Aorta (tissue), 5 donors: ENCODE data around the gene MINDY3. TPM values are rescaled to one million over a fixed set of nuclear protein-coding genes. Genes with fewer than 3 reads are reported as not detected.

Experiments used
- ATAC-seq: fragments of 200-7000 bp; cut with Tn5 transposase; one replicate; pipeline ENCODE4 v1.9.1; 2022; ENCODE audit warnings: moderate library complexity; ENCODE audit not compliant: low FRiP score
- DNase-seq, 2 donors: peaks; one replicate each; pipeline ENCODE4 v3.0.0-alpha.2; 2020
- H3K27ac ChIP-seq, 2 donors: one replicate each; pipeline ENCODE4 v1.5.1; 2013; ENCODE audit warnings: low read length in 2 of 2, mild to moderate bottlenecking in 2 of 2, moderate library complexity in 2 of 2, control low read depth in 1 of 2, inconsistent platforms in 1 of 2, low read depth in 1 of 2
- H3K27me3 ChIP-seq, 2 donors: one replicate each; pipeline ENCODE4 v1.6.1; 2013; ENCODE audit warnings: control low read depth in 1 of 2, low read length in 1 of 2, mild to moderate bottlenecking in 1 of 2, moderate library complexity in 1 of 2; ENCODE audit not compliant: insufficient read depth in 2 of 2, control insufficient read depth in 1 of 2
- H3K36me3 ChIP-seq, 2 donors: one replicate each; pipeline ENCODE4 v1.6.1; 2013; ENCODE audit warnings: control low read depth in 1 of 2, low read length in 1 of 2, mild to moderate bottlenecking in 1 of 2; ENCODE audit not compliant: insufficient read depth in 2 of 2, control insufficient read depth in 1 of 2
- H3K4me1 ChIP-seq, 2 donors: one replicate each; pipeline ENCODE4 v1.6.1; 2013; ENCODE audit warnings: low read length in 2 of 2, control low read depth in 1 of 2, mild to moderate bottlenecking in 1 of 2, moderate library complexity in 1 of 2; ENCODE audit not compliant: insufficient read depth in 2 of 2, control insufficient read depth in 1 of 2
- H3K4me3 ChIP-seq, 2 donors: one replicate each; pipeline ENCODE4 v1.5.1; 2013; ENCODE audit warnings: low read length in 2 of 2, control low read depth in 1 of 2, mild to moderate bottlenecking in 1 of 2
- H3K9me3 ChIP-seq: one replicate; pipeline ENCODE4 v1.6.1; 2013; ENCODE audit warnings: mild to moderate bottlenecking, low read length; ENCODE audit not compliant: control insufficient read depth
- WGBS, 2 donors: extraction: QIAGEN DNeasy Blood & Tissue Kit; methylation state at CpG; one replicate each; pipeline ENCODE4 v1.1.7; 2013; 5-methylcytosine and 5-hydroxymethylcytosine counted together
- intact Hi-C, 2 donors: fragments of 100-400 bp; cut with DNase I; formaldehyde crosslinking; loops; one replicate each; pipeline versions ENCODE4 v1.14.2 to v1.15.0; 2022
- polyA plus RNA-seq, 2 donors: library from polyadenylated mRNA; stranded (reverse); fragments of 200-250 nt; gene quantifications; one replicate each; pipeline ENCODE4 v1.2.3, GENCODE V29; 2013
- total RNA-seq, 2 donors: library from RNA; stranded (reverse); fragmentation: NEBNext Ultra II Directional; extraction: Animal tissue kit (Norgen Biotek cat#: 25700); gene quantifications; one replicate each; pipeline ENCODE4 v1.2.1, GENCODE V29; 2021
- donor health status: healthy with polysubstance abuse.
- donor health status: Bipolar disorder and iron deficiency.
- donor health status: DM: no; HTN: no; CAD: no.
- donor health status: DM: no; HTN: no; CAD: no.
- donor health status: DM: yes; HTN: yes; CAD: no.

MINDY3 gene
- total and polyA plus RNA-seq, 4 donors, result 24.9 to 81.1 (median 36.7) TPM

DNA sequence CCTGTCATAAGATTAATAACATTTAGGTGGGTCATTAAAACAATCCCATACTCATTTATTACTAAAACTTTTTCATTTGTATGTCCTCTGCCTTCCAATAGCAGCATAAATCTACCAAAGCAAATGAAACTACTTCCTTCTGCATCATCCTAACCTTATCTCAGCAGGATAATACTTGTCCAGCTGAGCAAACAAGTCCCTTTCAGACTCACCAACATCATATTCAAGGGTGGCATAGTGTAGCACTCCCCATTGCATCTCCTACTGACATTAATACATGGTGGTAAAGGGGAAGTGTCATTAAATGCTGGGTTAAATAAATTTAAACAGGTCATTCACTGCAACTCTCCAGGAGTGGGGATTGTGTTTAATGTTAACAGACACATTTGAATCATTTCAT, 3.4 kb upstream of the MINDY3 start:
- H3K36me3 ChIP-seq, result no peaks in the 10 kb centered on the region
- ATAC-seq, result no peak
- H3K4me1 ChIP-seq, result peaks cover 0 to 2% of the 10 kb centered on the region in 2 donors
- no peaks in the 10 kb centered on the region for H3K9me3 ChIP-seq
- H3K27ac ChIP-seq, result no peak overlapping the region
- no peak for DNase-seq
- H3K4me3 ChIP-seq, result no peak overlapping the region
- no peaks in the 10 kb centered on the region for H3K27me3 ChIP-seq
- intact Hi-C loops, result no loop called here

DNA sequence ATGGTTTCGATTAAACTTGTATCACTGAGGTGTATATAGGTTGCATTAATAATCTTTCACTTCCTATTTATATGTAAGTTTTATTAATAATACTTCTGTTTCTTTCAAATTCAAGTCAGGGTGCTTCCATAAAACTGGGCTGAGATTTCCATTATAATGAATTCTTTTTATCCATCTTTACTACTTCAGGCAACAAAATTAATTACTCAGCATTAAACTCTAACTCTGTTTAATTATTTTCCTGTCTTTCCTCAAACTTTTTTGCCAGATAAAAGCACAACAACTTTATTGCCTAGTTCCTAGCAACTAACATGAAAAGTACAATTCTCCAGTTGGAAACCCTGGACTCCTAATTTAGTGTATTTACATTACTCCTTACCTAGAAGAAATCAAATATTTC, 3.0 kb upstream of the MINDY3 start:
- peaks cover 0 to 3% of the 10 kb centered on the region in 2 donors for H3K4me1 ChIP-seq
- intact Hi-C loops, result no loop called here
- H3K27ac ChIP-seq, result no peak overlapping the region
- no peaks in the 10 kb centered on the region for H3K9me3 ChIP-seq
- no peak for ATAC-seq
- WGBS, 2 donors, result 91 to 93% methylated on average over 1 of the region's 1 CpG
- no peaks in the 10 kb centered on the region for H3K36me3 ChIP-seq
- H3K27me3 ChIP-seq, result no peaks in the 10 kb centered on the region
- DNase-seq, result no peak
- no peak overlapping the region for H3K4me3 ChIP-seq

GRCh38 chr10:15860692-15861201, 440 bp upstream of the MINDY3 start:
- H3K9me3 ChIP-seq, result no peaks in the 10 kb centered on the region
- no peaks in the 10 kb centered on the region for H3K27me3 ChIP-seq
- H3K4me3 ChIP-seq, result peak overlapping the region; percentile 73 to 88
- DNase-seq (no peak), ATAC-seq (peak; percentile 74)
- intact Hi-C loops, result no loop called here
- H3K27ac ChIP-seq, result peak overlapping the region in 1 of 2 donors; percentile 7
- 54 to 58% methylated on average over 8 of the region's 8 CpGs for WGBS, 2 donors
- H3K4me1 ChIP-seq, result peaks cover 0 to 9% of the 10 kb centered on the region in 2 donors
- H3K36me3 ChIP-seq, result no peaks in the 10 kb centered on the region

- peaks cover 0 to 9% of the 10 kb centered on the region in 2 donors for H3K4me1 ChIP-seq
- H3K27me3 ChIP-seq, result no peaks in the 10 kb centered on the region
- H3K36me3 ChIP-seq, result no peaks in the 10 kb centered on the region
- no peak for ATAC-seq
- intact Hi-C loops, result no loop called here
- H3K4me3 ChIP-seq, result peak overlapping the region; percentile 73 to 88
- peak overlapping the region in 1 of 2 donors; percentile 49 for H3K27ac ChIP-seq
- H3K9me3 ChIP-seq, result no peaks in the 10 kb centered on the region
- DNase-seq, result no peak
- WGBS, 2 donors, result 3 to 5% methylated on average over 10 of the region's 10 CpGs
These were observed 800 bp downstream of the MINDY3 start for GRCh38 chr10:15859509-15859905.

GRCh38 chr10:15858861-15859281, 1.4 kb downstream of the MINDY3 start:
- no peaks in the 10 kb centered on the region for H3K27me3 ChIP-seq
- H3K4me3 ChIP-seq, result peak overlapping the region; percentile 73 to 88
- H3K36me3 ChIP-seq, result no peaks in the 10 kb centered on the region
- intact Hi-C loops, result no loop called here
- 74 to 80% methylated on average over 7 of the region's 7 CpGs for WGBS, 2 donors
- no peak overlapping the region for H3K27ac ChIP-seq
- DNase-seq (no peak), ATAC-seq (no peak)
- H3K4me1 ChIP-seq, result peaks cover 0 to 9% of the 10 kb centered on the region in 2 donors
- H3K9me3 ChIP-seq, result no peaks in the 10 kb centered on the region

DNA sequence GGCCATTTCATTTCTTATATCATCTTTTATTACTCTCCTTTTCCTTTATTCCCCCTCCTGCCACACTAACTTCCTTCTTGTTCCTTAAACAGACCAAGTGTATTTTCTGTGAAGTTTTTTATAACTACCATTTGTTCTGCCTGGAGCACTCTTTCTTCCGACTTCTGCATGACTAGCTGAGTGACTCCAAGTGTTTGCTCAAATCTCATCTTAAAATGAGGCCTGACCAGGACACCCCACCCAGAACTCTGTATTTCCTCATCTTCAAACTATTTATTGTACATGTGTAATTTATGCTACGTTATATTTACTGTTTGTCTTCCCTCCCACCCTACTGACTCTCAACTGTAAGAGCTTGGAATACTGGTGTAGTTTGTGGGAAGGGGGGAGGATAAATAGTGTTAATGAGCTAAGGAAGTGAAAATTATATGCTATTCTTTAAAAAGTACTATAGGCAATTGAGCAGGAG, 3.2 kb downstream of the MINDY3 start:
- Histone ChIP-seq H3K4me1 (peaks cover 0 to 9% of the 10 kb centered on the region in 2 donors), H3K9me3 (no peaks in the 10 kb centered on the region), H3K27ac (no peak overlapping the region), H3K4me3 (no peak overlapping the region), H3K27me3 (no peaks in the 10 kb centered on the region), H3K36me3 (no peaks in the 10 kb centered on the region)
- no peak for ATAC-seq
- no peak for DNase-seq
- intact Hi-C loops, result no loop called here
- WGBS, 2 donors, result 84 to 95% methylated on average over 2 of the region's 2 CpGs

DNA sequence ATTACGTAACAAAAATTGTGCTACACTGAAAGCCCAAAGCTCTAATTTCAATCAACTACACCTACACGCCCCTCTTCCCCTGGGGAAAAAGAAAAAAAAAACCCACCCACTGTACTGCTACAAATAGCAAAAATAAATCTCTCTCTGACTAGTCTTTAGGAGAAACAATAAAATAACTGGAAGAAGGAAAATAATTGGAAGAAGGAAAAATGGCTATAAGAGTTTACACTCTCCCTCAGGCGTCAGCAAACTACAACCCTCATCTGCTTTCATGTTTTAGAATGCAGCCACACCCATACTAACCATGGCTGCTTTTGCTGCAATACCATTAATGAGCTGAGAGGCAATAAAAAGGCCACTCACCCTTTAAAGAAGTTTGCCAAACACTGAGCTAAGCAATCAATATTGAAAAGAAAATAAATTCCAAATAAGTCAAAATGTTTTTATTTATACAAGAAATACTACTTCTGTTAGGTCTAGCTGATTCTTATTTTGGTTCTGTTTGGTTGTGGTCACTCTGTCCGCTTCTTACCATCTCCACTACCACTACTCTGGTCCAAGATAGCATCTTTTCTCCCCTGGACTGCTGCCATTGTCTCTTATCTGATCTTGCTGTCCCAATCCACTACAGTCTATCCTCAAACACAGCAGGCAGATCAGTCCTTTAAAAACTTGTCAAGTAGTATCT, 3.8 kb downstream of the MINDY3 start:
- no peak overlapping the region for H3K27ac ChIP-seq
- intact Hi-C loops, result no loop called here
- DNase-seq (no peak), ATAC-seq (no peak)
- no peaks in the 10 kb centered on the region for H3K27me3 ChIP-seq
- WGBS, 2 donors, result 83 to 84% methylated on average over 4 of the region's 4 CpGs
- no peak overlapping the region for H3K4me3 ChIP-seq
- H3K9me3 ChIP-seq, result no peaks in the 10 kb centered on the region
- no peaks in the 10 kb centered on the region for H3K36me3 ChIP-seq
- peaks cover 0 to 9% of the 10 kb centered on the region in 2 donors for H3K4me1 ChIP-seq

GRCh38 chr10:15853800-15854199, 6.5 kb downstream of the MINDY3 start:
- H3K36me3 ChIP-seq, result no peaks in the 10 kb centered on the region
- peaks cover 0 to 7% of the 10 kb centered on the region in 2 donors for H3K4me1 ChIP-seq
- H3K27me3 ChIP-seq, result no peaks in the 10 kb centered on the region
- DNase-seq, result no peak
- H3K27ac ChIP-seq, result no peak overlapping the region
- no peak overlapping the region for H3K4me3 ChIP-seq
- no peak for ATAC-seq
- intact Hi-C loops, result no loop called here
- 49 to 60% methylated on average over 4 of the region's 4 CpGs for WGBS, 2 donors
- H3K9me3 ChIP-seq, result no peaks in the 10 kb centered on the region

GRCh38 chr10:15852111-15852557, 8.2 kb downstream of the MINDY3 start:
- ATAC-seq (no peak), DNase-seq (no peak)
- Histone ChIP-seq H3K4me3 (no peak overlapping the region), H3K27me3 (no peaks in the 10 kb centered on the region), H3K36me3 (no peaks in the 10 kb centered on the region), H3K27ac (no peak overlapping the region), H3K9me3 (no peaks in the 10 kb centered on the region), H3K4me1 (peaks cover 0 to 4% of the 10 kb centered on the region in 2 donors)
- intact Hi-C loops, result no loop called here
- WGBS, 2 donors, result 90 to 95% methylated on average over 2 of the region's 2 CpGs
